Measurements from ENCODE around the gene TMEM240. TPM values are rescaled to one million over a fixed set of nuclear protein-coding genes. Genes with fewer than 3 reads are reported as not detected.
A peak's percentile ranks its signal among the peaks of the same experiment; 100 is the strongest.

TMEM240 gene
- 1 to 10 TPM; 1.2 to 1.3 TPM for total RNA-seq

DNA sequence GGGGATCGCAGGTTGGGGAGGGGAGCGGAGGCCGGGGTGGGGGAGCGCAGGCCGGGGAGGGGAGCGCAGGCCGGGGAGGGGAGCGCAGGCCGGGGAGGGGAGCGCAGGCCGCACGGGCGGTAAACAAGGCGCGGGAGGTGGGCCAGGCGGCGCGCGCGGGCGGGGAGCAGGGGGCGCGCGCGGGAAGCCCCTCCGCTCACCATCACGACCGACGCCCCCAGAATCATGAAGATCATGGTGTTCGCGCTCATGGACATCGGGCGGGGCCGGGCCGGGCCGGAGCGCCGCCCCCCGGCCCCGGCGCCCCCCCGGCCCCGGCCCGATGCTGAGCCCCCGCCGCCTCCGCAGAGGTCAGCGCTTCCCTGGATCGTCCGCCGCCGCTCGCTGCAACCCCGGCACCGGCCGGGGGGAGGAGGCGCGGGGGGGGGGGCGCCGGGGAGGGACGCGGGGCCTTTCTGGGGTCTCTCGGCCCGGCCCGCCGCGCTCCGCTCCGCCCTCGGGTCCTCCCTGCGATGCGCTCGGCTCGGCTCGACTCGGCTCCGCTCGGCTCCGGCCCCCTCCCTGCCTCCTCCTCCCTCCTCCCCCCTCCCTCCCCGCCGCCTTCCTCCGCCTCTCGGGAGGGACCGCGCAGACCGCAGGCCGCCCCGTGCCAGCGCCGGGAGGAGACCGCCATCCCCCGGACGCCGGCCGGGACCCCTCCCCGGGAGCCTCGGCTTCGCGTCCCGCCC is at the start of gene TMEM240:
Gene TMEM240, minus strand, starts transcription at position 535 of the 728 bp plus-strand sequence. Its CDS starts 278 bp downstream, at position 257.
- CTCF ChIA-PET: interaction anchor here (1.0 kb wide), 1 partner anchor 197 kb away, joined by 3 read pairs; no protein-coding TSS in a partner anchor

DNA sequence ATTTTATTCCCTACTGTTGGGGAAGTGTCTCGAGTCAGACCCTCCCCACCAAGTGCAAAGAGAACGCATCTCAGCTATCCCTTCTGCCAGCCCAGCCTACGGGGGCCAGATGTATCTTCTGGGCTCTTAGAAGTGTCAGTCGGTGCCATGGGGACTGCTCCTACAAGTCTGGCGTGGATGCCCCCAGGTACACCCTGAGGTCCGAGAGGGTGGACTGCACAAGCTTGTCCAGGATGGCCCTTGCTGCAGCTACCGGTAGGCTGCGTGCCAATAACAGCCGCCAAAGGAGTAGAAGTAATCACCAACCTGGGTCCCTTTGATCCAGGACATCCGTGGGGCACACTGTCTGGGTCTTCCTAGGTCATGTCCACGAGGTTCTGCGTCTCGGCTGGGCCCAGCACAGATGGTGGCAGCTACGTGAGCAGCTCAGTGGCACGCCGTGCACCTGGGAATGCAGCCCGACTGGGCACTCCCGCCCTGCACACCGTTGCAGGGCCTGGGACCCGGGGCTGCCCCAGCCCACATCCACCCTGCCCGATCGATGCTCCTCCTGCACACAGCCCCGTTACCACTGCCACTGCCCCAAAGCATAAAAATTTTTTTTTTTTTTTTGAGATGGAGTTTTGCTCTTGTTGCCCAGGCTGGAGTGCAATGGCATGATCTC is 43.1 kb upstream of the TMEM240 start:
- CTCF ChIA-PET: interaction anchor here (0.7 kb wide), 1 partner anchor 176 kb away, joined by 3 read pairs; the partner anchor contains the start of gene MRPL20
- H3K4me1 Mint-ChIP-seq: peaks cover 5% of the 10 kb centered on the region

More for the DNA sequence above, at the start of gene TMEM240:
- peaks cover 9% of the 10 kb centered on the region for H3K36me3 Mint-ChIP-seq (ENCODE audit: low read depth)
- H3K27ac Mint-ChIP-seq: no peak within 1 kb of the TSS
- POLR2A ChIA-PET: no interaction called here
- H3K27me3 Mint-ChIP-seq: no peaks in the 10 kb centered on the region
- no peak within 1 kb of the TSS for H3K4me3 Mint-ChIP-seq
- DNase-seq: peak; percentile 49
- no peaks in the 10 kb centered on the region for H3K9me3 Mint-ChIP-seq
- H3K4me1 Mint-ChIP-seq: peaks cover 4% of the 10 kb centered on the region

GRCh38 chr1:1582585-1583346 is 42.3 kb upstream of the TMEM240 start:
- Mint-ChIP-seq H3K27me3 (peaks cover 15% of the 10 kb centered on the region), H3K27ac (no peak overlapping the region), H3K9me3 (no peaks in the 10 kb centered on the region), H3K36me3 (ENCODE audit: low read depth) (no peaks in the 10 kb centered on the region), H3K4me3 (no peak overlapping the region), H3K4me1 (peaks cover 5% of the 10 kb centered on the region)
- ChIA-PET POLR2A (no interaction called here), CTCF (interaction anchor here (0.7 kb wide), 1 partner anchor 176 kb away, joined by 3 read pairs; the partner anchor contains the start of gene MRPL20)
- DNase-seq: no peak

More for the DNA sequence above, 43.1 kb upstream of the TMEM240 start:
- no peaks in the 10 kb centered on the region for H3K9me3 Mint-ChIP-seq
- DNase-seq: no peak
- peak overlapping the region; percentile 66 for H3K27ac Mint-ChIP-seq
- POLR2A ChIA-PET: no interaction called here
- peaks cover 15% of the 10 kb centered on the region for H3K27me3 Mint-ChIP-seq
- H3K36me3 Mint-ChIP-seq (ENCODE audit: low read depth): no peaks in the 10 kb centered on the region
- H3K4me3 Mint-ChIP-seq: no peak overlapping the region

- Mint-ChIP-seq H3K36me3 (ENCODE audit: low read depth) (peaks cover 5% of the 10 kb centered on the region), H3K4me1 (peaks cover 13% of the 10 kb centered on the region), H3K4me3 (no peak overlapping the region), H3K27me3 (peaks cover 15% of the 10 kb centered on the region), H3K27ac (no peak overlapping the region), H3K9me3 (no peaks in the 10 kb centered on the region)
- ChIA-PET POLR2A (no interaction called here), CTCF (interaction anchor here (0.6 to 1.6 kb wide), 6 partner anchors 10 to 307 kb away, joined by 3 to 4 read pairs (median 3); partner anchors contain the start of gene MIB2)
- no peak for DNase-seq
Observed at GRCh38 chr1:1578371-1578940, 38.0 kb upstream of the TMEM240 start.

DNA sequence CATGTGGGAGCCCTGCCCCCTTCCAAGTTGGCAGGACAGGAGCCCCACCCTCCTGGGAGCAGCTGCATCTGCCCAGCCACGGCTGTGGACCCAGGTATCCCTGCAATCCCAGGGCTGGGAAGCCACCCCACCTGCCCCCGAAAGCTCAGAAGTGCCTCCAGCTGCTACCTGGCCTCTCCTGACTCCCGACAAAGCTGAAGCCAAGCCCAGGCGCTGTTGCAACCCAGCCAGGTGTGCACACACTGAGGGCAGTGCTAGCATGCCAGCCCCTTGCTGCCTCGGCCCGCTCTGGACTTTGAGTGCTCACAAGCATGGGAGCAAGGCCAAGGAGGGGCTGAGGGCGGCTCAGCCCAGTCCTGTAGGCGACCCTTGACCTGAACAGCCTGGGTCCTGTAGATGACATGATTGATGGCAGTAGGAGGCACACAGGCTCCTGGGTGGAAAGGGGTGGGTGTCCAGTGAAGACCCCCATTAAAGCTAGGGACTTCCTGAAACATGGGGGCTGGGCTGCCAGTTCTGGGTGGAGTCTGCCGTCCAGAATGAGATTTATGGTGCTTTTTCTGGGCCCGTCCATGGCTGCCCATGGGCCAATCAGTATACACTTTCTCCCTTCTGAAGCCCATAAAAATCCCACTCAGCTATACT is 37.1 kb upstream of the TMEM240 start:
- Mint-ChIP-seq H3K4me1 (peaks cover 18% of the 10 kb centered on the region), H3K27ac (no peak overlapping the region), H3K27me3 (peaks cover 15% of the 10 kb centered on the region), H3K4me3 (no peak overlapping the region), H3K9me3 (no peaks in the 10 kb centered on the region), H3K36me3 (ENCODE audit: low read depth) (peaks cover 7% of the 10 kb centered on the region)
- ChIA-PET POLR2A (no interaction called here), CTCF (interaction anchor here (0.5 to 1.0 kb wide), 2 partner anchors 37 to 304 kb away, joined by 3 to 5 read pairs; no protein-coding TSS in a partner anchor)
- no peak for DNase-seq

DNA sequence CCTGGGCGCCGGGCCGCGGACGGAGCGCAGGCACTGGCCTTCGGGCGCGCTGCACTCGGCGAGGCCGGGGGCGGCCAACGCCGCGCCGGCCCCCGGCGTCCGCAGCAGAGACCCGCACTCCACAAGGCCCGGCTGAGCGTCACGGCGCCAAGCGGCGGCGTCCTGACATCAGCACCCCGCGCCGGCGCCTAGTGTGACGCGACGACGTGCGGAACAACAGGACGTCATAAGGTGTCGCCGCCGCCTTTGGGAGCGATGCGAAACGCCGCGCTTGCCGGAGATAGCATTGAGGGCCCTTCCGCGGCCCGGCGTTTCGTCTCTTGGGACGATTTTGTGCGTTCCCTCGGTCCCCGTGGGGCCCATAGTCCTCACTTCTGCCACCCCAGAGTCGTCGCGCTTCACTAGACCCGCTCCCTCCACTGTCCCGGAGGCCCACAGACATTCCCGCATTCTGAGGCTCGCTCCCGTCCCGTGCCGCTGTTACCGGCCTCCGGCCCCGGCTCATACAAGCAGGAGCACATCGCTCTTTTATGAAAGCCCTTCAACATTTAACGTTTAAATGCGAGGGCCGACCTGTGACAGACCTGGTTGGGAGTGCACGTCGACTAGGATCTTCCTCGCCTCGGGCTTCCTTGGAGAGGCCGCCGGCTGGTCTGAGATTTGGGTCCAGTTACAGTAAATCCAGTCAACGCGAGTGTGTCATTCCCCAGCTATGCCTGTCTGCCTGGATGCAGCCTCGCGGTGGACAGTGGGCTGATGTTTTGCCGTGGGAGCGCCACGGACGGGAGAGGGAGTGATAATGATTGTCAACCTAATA is 34.5 kb upstream of the TMEM240 start, which contains the start of gene SSU72:
Gene SSU72, minus strand, starts transcription at position 143 of the 817 bp plus-strand sequence. CDS start 306 bp downstream, outside the sequence.
- no peaks in the 10 kb centered on the region for H3K9me3 Mint-ChIP-seq
- H3K36me3 Mint-ChIP-seq (ENCODE audit: low read depth): peaks cover 18% of the 10 kb centered on the region
- ChIA-PET POLR2A (no interaction called here), CTCF (no interaction called here)
- peak; percentile 94 for DNase-seq
- no peaks in the 10 kb centered on the region for H3K27me3 Mint-ChIP-seq
- peak within 1 kb of the TSS; percentile 100 for H3K27ac Mint-ChIP-seq
- peaks cover 30% of the 10 kb centered on the region for H3K4me1 Mint-ChIP-seq
- H3K4me3 Mint-ChIP-seq: peak within 1 kb of the TSS; percentile 98

DNA sequence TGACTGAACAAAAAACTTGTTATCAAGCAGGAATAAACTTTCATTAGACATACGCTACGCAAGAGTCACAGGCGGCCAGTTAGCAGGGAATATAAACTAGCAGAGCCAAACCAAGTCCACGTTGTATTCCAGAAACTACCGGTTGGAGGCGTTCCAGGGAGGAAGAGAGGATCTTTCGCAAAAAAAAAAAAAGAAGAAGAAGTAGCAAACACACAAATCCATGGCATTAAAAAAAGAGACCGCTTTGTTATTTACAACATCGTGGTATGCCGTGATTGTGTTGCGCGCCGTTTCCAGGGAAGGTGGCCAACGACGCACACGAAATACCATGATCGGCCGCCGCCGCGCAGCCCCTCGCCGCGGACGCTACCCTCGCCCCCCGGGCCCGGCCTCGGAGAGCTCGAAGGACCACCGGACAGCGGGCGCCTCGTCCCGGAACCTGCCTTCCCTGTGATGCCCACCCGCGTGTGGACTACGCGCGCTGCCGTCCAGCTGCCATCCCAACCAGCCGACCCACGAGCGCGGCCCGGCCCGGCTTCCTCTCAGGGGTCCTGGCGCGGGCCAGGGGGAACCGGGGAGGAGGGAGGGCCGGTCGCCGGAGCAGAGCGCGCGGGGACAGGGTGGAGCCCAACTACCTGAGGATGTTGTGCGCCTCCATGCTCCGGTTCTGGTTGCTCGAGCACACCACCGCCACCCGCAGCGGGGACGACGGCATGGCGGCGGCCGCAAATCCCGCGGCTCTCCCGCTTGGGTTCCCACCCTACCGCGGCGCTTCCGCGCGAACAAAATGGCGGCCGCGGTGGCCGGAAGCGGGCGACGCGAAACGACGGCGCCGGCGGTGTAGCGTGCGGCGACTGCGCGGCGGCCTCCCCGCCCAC is 33.7 kb upstream of the TMEM240 start:
- H3K9me3 Mint-ChIP-seq: no peaks in the 10 kb centered on the region
- H3K36me3 Mint-ChIP-seq (ENCODE audit: low read depth): peaks cover 18% of the 10 kb centered on the region
- H3K4me3 Mint-ChIP-seq: peak overlapping the region; percentile 98
- no peaks in the 10 kb centered on the region for H3K27me3 Mint-ChIP-seq
- POLR2A ChIA-PET: no interaction called here
- CTCF ChIA-PET: no interaction called here
- peaks cover 36% of the 10 kb centered on the region for H3K4me1 Mint-ChIP-seq
- peak overlapping the region; percentile 99 for H3K27ac Mint-ChIP-seq
- peak; percentile 71 for DNase-seq

- POLR2A ChIA-PET: no interaction called here
- Mint-ChIP-seq H3K27ac (no peak overlapping the region), H3K36me3 (ENCODE audit: low read depth) (peaks cover 42% of the 10 kb centered on the region), H3K4me3 (no peak overlapping the region), H3K4me1 (peaks cover 34% of the 10 kb centered on the region), H3K9me3 (no peaks in the 10 kb centered on the region), H3K27me3 (no peaks in the 10 kb centered on the region)
- CTCF ChIA-PET: no interaction called here
- DNase-seq: no peak
Observed at GRCh38 chr1:1569341-1569740, 28.9 kb upstream of the TMEM240 start.

DNA sequence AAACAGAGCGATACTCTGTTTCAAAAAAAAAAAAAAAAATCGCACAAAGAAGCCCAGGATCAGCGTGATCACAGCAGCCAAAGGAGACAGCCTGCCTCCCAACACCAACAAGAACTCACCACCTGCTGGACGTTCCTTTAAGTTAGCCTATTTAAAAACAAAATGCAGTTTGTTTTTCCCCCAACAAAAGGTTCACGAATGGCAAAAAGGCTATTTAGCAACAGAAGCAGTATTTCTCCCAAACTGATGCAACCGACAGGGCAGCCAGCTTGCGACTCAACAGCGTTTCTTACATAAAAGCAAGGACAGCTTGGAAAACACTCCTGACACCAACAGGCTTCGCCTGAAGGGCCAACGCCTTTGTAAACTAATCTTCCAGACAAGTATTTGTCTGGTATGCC is 27.5 kb upstream of the TMEM240 start:
- no peaks in the 10 kb centered on the region for H3K27me3 Mint-ChIP-seq
- peaks cover 44% of the 10 kb centered on the region for H3K36me3 Mint-ChIP-seq (ENCODE audit: low read depth)
- ChIA-PET POLR2A (no interaction called here), CTCF (no interaction called here)
- no peak for DNase-seq
- H3K9me3 Mint-ChIP-seq: no peaks in the 10 kb centered on the region
- no peak overlapping the region for H3K4me3 Mint-ChIP-seq
- H3K4me1 Mint-ChIP-seq: peaks cover 30% of the 10 kb centered on the region
- no peak overlapping the region for H3K27ac Mint-ChIP-seq

DNA sequence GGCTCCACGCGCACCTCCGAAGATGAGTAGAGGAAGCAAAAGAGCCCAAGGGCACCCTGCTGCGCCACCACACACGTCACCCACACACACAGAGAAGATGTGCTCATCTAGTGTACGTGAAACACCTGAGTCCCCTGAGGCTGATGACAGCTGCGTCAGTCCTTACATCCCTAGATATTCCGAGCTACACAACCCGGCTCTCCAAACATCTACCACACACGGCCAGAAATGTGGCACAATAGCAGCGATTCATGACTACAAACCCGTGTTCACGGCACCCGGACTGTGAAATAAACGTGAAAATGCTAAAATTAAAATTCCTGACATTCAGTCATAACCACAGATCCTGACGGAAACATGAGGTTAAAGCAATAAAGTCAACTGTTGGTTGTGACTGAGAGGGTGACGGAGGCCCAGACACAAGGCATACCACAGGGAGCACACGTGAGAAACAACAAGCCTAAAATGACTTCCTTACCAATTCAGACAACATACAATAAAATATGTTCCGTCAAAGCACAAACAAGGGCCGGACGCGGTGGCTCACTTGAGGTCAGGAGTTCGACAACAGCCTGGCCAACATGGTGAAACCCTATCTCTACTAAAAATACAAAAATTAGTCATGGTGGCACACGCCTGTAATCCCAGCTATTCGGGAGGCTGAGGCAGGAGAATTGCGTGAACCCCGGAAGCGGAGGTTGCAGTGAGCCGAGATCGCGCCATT is 26.9 kb upstream of the TMEM240 start:
- ChIA-PET POLR2A (no interaction called here), CTCF (no interaction called here)
- peaks cover 27% of the 10 kb centered on the region for H3K4me1 Mint-ChIP-seq
- no peak overlapping the region for H3K4me3 Mint-ChIP-seq
- no peak overlapping the region for H3K27ac Mint-ChIP-seq
- no peaks in the 10 kb centered on the region for H3K9me3 Mint-ChIP-seq
- no peaks in the 10 kb centered on the region for H3K27me3 Mint-ChIP-seq
- peaks cover 45% of the 10 kb centered on the region for H3K36me3 Mint-ChIP-seq (ENCODE audit: low read depth)
- no peak for DNase-seq
